Caco-2 (cell line): ENCODE measurements around the gene LSM11. TPM values are rescaled to one million over a fixed set of nuclear protein-coding genes. Genes with fewer than 3 reads are reported as not detected.

Source experiments
- BruUV-seq: library from RNA; stranded (reverse); fragments of 400-500 nt; replicated peaks from 2 replicates; lab custom pipeline; 2021; lab: Mats Ljungman, UMichigan
- CTCF ChIA-PET: fragments of 300-600 bp; sonication (Branson Sonifier 250); formaldehyde crosslinking; loops from one replicate; lab custom pipeline; 2022; ENCODE audit warnings: antibody characterized with exemption; lab: Charles Lee
- POLR2A ChIA-PET: fragments of 300-600 bp; sonication (Branson Sonifier 250); formaldehyde crosslinking; loops from one replicate; lab custom pipeline; 2022; ENCODE audit warnings: antibody characterized with exemption; lab: Charles Lee
- DNase-seq, 2 experiments: peaks; one replicate each; pipeline versions ENCODE4 v3.0.0 to v3.0.0-alpha.2; 2020 to 2022
- H3K27me3 ChIP-seq: replicated peaks from 2 replicates; pipeline ENCODE4 v1.6.0; 2011; ENCODE audit warnings: low read length; ENCODE audit not compliant: control insufficient read depth, insufficient read depth
- H3K36me3 ChIP-seq: 2 replicates; pipeline ENCODE4 v1.5.1; 2011; ENCODE audit warnings: low read length; ENCODE audit not compliant: control insufficient read depth, insufficient read depth
- H3K4me1 ChIP-seq: fragments of 250-450 bp; sonication (Bioruptor Pico); 2 replicates; pipeline ENCODE4 v1.5.1; 2020; ENCODE audit warnings: mild to moderate bottlenecking
- H3K4me3 ChIP-seq: 2 replicates; pipeline ENCODE4 v1.5.1; 2011; ENCODE audit warnings: low read depth, mild to moderate bottlenecking, control low read depth, low read length
- H3K9me3 ChIP-seq: fragments of 250-450 bp; sonication (Bioruptor Pico); 2 replicates; pipeline ENCODE4 v1.5.1; 2020; ENCODE audit warnings: mild to moderate bottlenecking, moderate library complexity
- H3K27ac Mint-ChIP-seq: one replicate; pipeline ENCODE4 v1.8.0; 2022; ENCODE audit warnings: mixed read lengths; ENCODE audit not compliant: unreplicated experiment
- H3K27me3 Mint-ChIP-seq: one replicate; pipeline ENCODE4 v1.8.0; 2022; ENCODE audit warnings: mixed read lengths; ENCODE audit not compliant: insufficient read depth, unreplicated experiment
- H3K36me3 Mint-ChIP-seq: one replicate; pipeline ENCODE4 v1.8.0; 2022; ENCODE audit warnings: mild to moderate bottlenecking, mixed read lengths; ENCODE audit not compliant: insufficient read depth, unreplicated experiment
- H3K4me1 Mint-ChIP-seq: one replicate; pipeline ENCODE4 v1.8.0; 2022; ENCODE audit warnings: low read depth, mixed read lengths; ENCODE audit not compliant: unreplicated experiment
- H3K4me3 Mint-ChIP-seq: one replicate; pipeline ENCODE4 v1.8.0; 2022; ENCODE audit warnings: mild to moderate bottlenecking, moderate library complexity, mixed read lengths; ENCODE audit not compliant: unreplicated experiment
- H3K9me3 Mint-ChIP-seq: one replicate; pipeline ENCODE4 v1.8.0; 2022; ENCODE audit warnings: mixed read lengths; ENCODE audit not compliant: unreplicated experiment
- intact Hi-C: fragments of 100-400 bp; cut with micrococcal nuclease; formaldehyde crosslinking; loops from one replicate; pipeline ENCODE4 v1.10.0; 2022; ENCODE audit not compliant: unreplicated experiment
- total RNA-seq: library from RNA; stranded (reverse); gene quantifications from 2 replicates; pipeline ENCODE4 v1.2.3, GENCODE V29; 2022
- TF ChIP-seq, protein P1 (sequence below), 2 experiments: fragments of 200-600 bp in 1 of 2; IDR thresholded peaks; 1 replicate in 1 of 2; 2 replicates in 1 of 2; pipeline versions ENCODE4 v1.5.1 to v1.8.0; 2011 to 2022; ENCODE audit warnings: antibody characterized with exemption in 1 of 2, control low read depth in 1 of 2, inconsistent platforms in 1 of 2, low read depth in 1 of 2, low read length in 1 of 2, mild to moderate bottlenecking in 1 of 2, moderate library complexity in 1 of 2; ENCODE audit not compliant: insufficient read depth in 1 of 2, severe bottlenecking in 1 of 2, unreplicated experiment in 1 of 2

The LSM11 gene
- total RNA-seq, 1 experiment from 2014 or later, result 7.7 TPM

- peaks cover 4% of the 10 kb centered on the region for H3K9me3 Mint-ChIP-seq
- no peak overlapping the region for H3K4me3 Mint-ChIP-seq
- Histone ChIP-seq H3K4me3 (no peak overlapping the region), H3K9me3 (no peaks in the 10 kb centered on the region), H3K4me1 (0 out of 2 replicates have a peak, but pooled peaks cover 4% of the 10 kb centered on the region), H3K27me3 (no peaks in the 10 kb centered on the region), H3K36me3 (no peaks in the 10 kb centered on the region)
- H3K27ac Mint-ChIP-seq, result no peak overlapping the region
- H3K27me3 Mint-ChIP-seq, result no peaks in the 10 kb centered on the region
- H3K36me3 Mint-ChIP-seq, result peaks cover 14% of the 10 kb centered on the region
- no peak for DNase-seq
- TF ChIP-seq, protein P1, sequence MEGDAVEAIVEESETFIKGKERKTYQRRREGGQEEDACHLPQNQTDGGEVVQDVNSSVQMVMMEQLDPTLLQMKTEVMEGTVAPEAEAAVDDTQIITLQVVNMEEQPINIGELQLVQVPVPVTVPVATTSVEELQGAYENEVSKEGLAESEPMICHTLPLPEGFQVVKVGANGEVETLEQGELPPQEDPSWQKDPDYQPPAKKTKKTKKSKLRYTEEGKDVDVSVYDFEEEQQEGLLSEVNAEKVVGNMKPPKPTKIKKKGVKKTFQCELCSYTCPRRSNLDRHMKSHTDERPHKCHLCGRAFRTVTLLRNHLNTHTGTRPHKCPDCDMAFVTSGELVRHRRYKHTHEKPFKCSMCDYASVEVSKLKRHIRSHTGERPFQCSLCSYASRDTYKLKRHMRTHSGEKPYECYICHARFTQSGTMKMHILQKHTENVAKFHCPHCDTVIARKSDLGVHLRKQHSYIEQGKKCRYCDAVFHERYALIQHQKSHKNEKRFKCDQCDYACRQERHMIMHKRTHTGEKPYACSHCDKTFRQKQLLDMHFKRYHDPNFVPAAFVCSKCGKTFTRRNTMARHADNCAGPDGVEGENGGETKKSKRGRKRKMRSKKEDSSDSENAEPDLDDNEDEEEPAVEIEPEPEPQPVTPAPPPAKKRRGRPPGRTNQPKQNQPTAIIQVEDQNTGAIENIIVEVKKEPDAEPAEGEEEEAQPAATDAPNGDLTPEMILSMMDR (IDR thresholded peaks at IDR 0.05; ENCODE audit: insufficient read depth in 1 of 2, low read depth in 1 of 2, low read length in 1 of 2, severe bottlenecking in 1 of 2, unreplicated experiment in 1 of 2), result no peak
- H3K4me1 Mint-ChIP-seq, result peaks cover 10% of the 10 kb centered on the region
- intact Hi-C loops, result no loop called here
- BruUV-seq, result no TSS peak
- CTCF ChIA-PET, result interaction anchor here (2.0 kb wide), 1 partner anchor 14 kb away, joined by 24 read pairs; the partner anchor contains the start of gene LSM11
- POLR2A ChIA-PET, result no interaction called here
Observed at GRCh38 chr5:157729858-157730257, 13.7 kb upstream of the LSM11 start.

GRCh38 chr5:157730900-157731271, 12.6 kb upstream of the LSM11 start:
- Mint-ChIP-seq H3K4me3 (peak overlapping the region; percentile 100), H3K9me3 (no peaks in the 10 kb centered on the region), H3K4me1 (peaks cover 10% of the 10 kb centered on the region), H3K27ac (peak overlapping the region; percentile 99), H3K27me3 (no peaks in the 10 kb centered on the region), H3K36me3 (peaks cover 19% of the 10 kb centered on the region)
- CTCF ChIA-PET, result interaction anchor here (0.6 to 2.0 kb wide), 6 partner anchors 13 to 403 kb away, joined by 3 to 24 read pairs (median 7); partner anchors contain the start of genes LSM11 and SOX30
- no peak for DNase-seq
- Histone ChIP-seq H3K27me3 (no peaks in the 10 kb centered on the region), H3K9me3 (no peaks in the 10 kb centered on the region), H3K4me3 (peak overlapping the region; percentile 84), H3K36me3 (no peaks in the 10 kb centered on the region), H3K4me1 (0 out of 2 replicates have a peak, but pooled peaks cover 4% of the 10 kb centered on the region)
- BruUV-seq, result no TSS peak
- TF ChIP-seq, protein P1 (IDR thresholded peaks at IDR 0.05; ENCODE audit: insufficient read depth in 1 of 2, low read depth in 1 of 2, low read length in 1 of 2, severe bottlenecking in 1 of 2, unreplicated experiment in 1 of 2), result no peak
- intact Hi-C loops, result loop anchor here (1.0 kb wide), 1 partner anchor 12 kb away; the partner anchor contains the start of gene LSM11
- POLR2A ChIA-PET, result interaction anchor here (0.6 to 1.4 kb wide), 4 partner anchors 12 to 270 kb away, joined by 3 to 11 read pairs (median 7); partner anchors contain the start of genes LSM11 and SOX30

- H3K4me3 Mint-ChIP-seq, result peak within 1 kb of the TSS; percentile 100
- peak within 1 kb of the TSS; percentile 99 for H3K27ac Mint-ChIP-seq
- no peaks in the 10 kb centered on the region for H3K9me3 ChIP-seq
- intact Hi-C loops, result loop anchor here (1.0 kb wide), 1 partner anchor 12 kb away; the partner anchor contains the start of gene LSM11
- 0 out of 2 replicates have a peak, but pooled peaks cover 4% of the 10 kb centered on the region for H3K4me1 ChIP-seq
- H3K36me3 Mint-ChIP-seq, result peaks cover 19% of the 10 kb centered on the region
- peak within 1 kb of the TSS; percentile 84 for H3K4me3 ChIP-seq
- peak; percentile 98 for DNase-seq
- no peaks in the 10 kb centered on the region for H3K27me3 ChIP-seq
- H3K9me3 Mint-ChIP-seq, result no peaks in the 10 kb centered on the region
- H3K4me1 Mint-ChIP-seq, result peaks cover 10% of the 10 kb centered on the region
- ChIA-PET CTCF (interaction anchor here (1.0 to 2.0 kb wide), 5 partner anchors 12 to 403 kb away, joined by 3 to 24 read pairs (median 7); partner anchors contain the start of genes LSM11 and SOX30), POLR2A (interaction anchor here (1.0 to 1.4 kb wide), 3 partner anchors 12 to 80 kb away, joined by 3 to 9 read pairs (median 5); partner anchors contain the start of genes LSM11 and SOX30)
- H3K36me3 ChIP-seq, result no peaks in the 10 kb centered on the region
- H3K27me3 Mint-ChIP-seq, result no peaks in the 10 kb centered on the region
- TF ChIP-seq, protein P1 (IDR thresholded peaks at IDR 0.05; ENCODE audit: insufficient read depth in 1 of 2, low read depth in 1 of 2, low read length in 1 of 2, severe bottlenecking in 1 of 2, unreplicated experiment in 1 of 2), result no peak
- TSS peak; percentile 75 for BruUV-seq
Observed at GRCh38 chr5:157731272-157732129, 12.0 kb upstream of the LSM11 start, which contains the start of gene THG1L. THG1L (plus strand) TSS chr5:157731420; CDS start chr5:157731441, 21 bp downstream.
